Small intestine (tissue), 7 donors: ENCODE data around the gene NCAM1. TPM values are rescaled to one million over a fixed set of nuclear protein-coding genes. Genes with fewer than 3 reads are reported as not detected.

Experiments
- DNase-seq, 2 donors: peaks; one replicate each; pipeline versions ENCODE4 v3.0.0 to v3.0.0-alpha.2; 2013
- FAIRE-seq: peaks from 2 replicates; lab custom pipeline; 2012; peaks lifted over from hg19 to GRCh38; lab: Jason Lieb, UNC
- H3K27ac ChIP-seq, 3 donors: one replicate each; pipeline ENCODE4 v1.5.1; 2013; ENCODE audit warnings: low read length in 2 of 3, mild to moderate bottlenecking in 2 of 3, control low read depth in 1 of 3, inconsistent platforms in 1 of 3, low read depth in 1 of 3, moderate library complexity in 1 of 3
- H3K27me3 ChIP-seq, 3 donors: one replicate each; pipeline ENCODE4 v1.6.1; 2013; ENCODE audit warnings: low read length in 3 of 3, inconsistent platforms in 1 of 3; ENCODE audit not compliant: control insufficient read depth in 3 of 3, insufficient read depth in 3 of 3
- H3K36me3 ChIP-seq, 3 donors: one replicate each; pipeline ENCODE4 v1.6.1; 2013; ENCODE audit warnings: low read length in 3 of 3, inconsistent platforms in 1 of 3, low read depth in 1 of 3, mild to moderate bottlenecking in 1 of 3, moderate library complexity in 1 of 3; ENCODE audit not compliant: control insufficient read depth in 3 of 3, insufficient read depth in 2 of 3
- H3K4me1 ChIP-seq, 3 donors: one replicate each; pipeline ENCODE4 v1.6.1; 2013; ENCODE audit warnings: low read length in 2 of 3, inconsistent platforms in 1 of 3, low read depth in 1 of 3, mild to moderate bottlenecking in 1 of 3, moderate library complexity in 1 of 3; ENCODE audit not compliant: control insufficient read depth in 3 of 3, insufficient read depth in 2 of 3
- H3K4me3 ChIP-seq, 3 donors: one replicate each; pipeline ENCODE4 v1.5.1; 2013; ENCODE audit warnings: low read length in 3 of 3, control low read depth in 1 of 3, inconsistent platforms in 1 of 3, low read depth in 1 of 3, mild to moderate bottlenecking in 1 of 3, moderate library complexity in 1 of 3
- H3K9me3 ChIP-seq, 2 donors: one replicate each; pipeline ENCODE4 v1.6.1; 2013; ENCODE audit warnings: low read depth in 1 of 2, low read length in 1 of 2; ENCODE audit not compliant: control insufficient read depth in 2 of 2, insufficient read depth in 1 of 2
- WGBS, 3 donors: extraction: QIAGEN DNeasy Blood & Tissue Kit; methylation state at CpG; one replicate each; pipeline ENCODE4 v1.1.7; 2013; 5-methylcytosine and 5-hydroxymethylcytosine counted together
- polyA plus RNA-seq, 4 donors: library from polyadenylated mRNA; stranded (reverse) in 3 of 4; unstranded in 1 of 4; fragments of 200-250 nt in 3 of 4; fragments of 120-200 nt in 1 of 4; gene quantifications; one replicate each; pipeline versions ENCODE4 v1.2.1 to v1.2.3, GENCODE V29; 2013
- donor health status: healthy with polysubstance abuse.
- donor health status: control.
- donor health status: control.
- donor health status: Bipolar disorder and iron deficiency.
- donor health status: healthy.

NCAM1 gene
- polyA plus RNA-seq, 4 donors: 0.67 to 16.2 (median 9.1) TPM

- WGBS, 3 donors: 80 to 86% (median 85%) methylated on average over 10 of the region's 10 CpGs
- Histone ChIP-seq H3K27me3 (no peaks in the 10 kb centered on the region), H3K4me1 (no peaks in the 10 kb centered on the region), H3K9me3 (no peaks in the 10 kb centered on the region), H3K4me3 (no peak overlapping the region), H3K36me3 (peaks cover 0 to 7% (median 2%) of the 10 kb centered on the region in 3 donors), H3K27ac (no peak overlapping the region)
- DNase-seq: no peak
- no peak for FAIRE-seq
These were observed 300.7 kb downstream of the NCAM1 start for GRCh38 chr11:113261709-113262475.

GRCh38 chr11:113262594-113262993 is 301.4 kb downstream of the NCAM1 start:
- WGBS, 3 donors: 28 to 50% (median 48%) methylated on average over 2 of the region's 2 CpGs
- no peak overlapping the region for H3K4me3 ChIP-seq

GRCh38 chr11:113263458-113264259 is 302.4 kb downstream of the NCAM1 start:
- FAIRE-seq: no peak
- H3K27ac ChIP-seq: no peak overlapping the region
- H3K9me3 ChIP-seq: no peaks in the 10 kb centered on the region
- no peak overlapping the region for H3K4me3 ChIP-seq
- H3K4me1 ChIP-seq: no peaks in the 10 kb centered on the region
- DNase-seq: no peak
- H3K27me3 ChIP-seq: no peaks in the 10 kb centered on the region
- H3K36me3 ChIP-seq: peaks cover 0 to 8% (median 2%) of the 10 kb centered on the region in 3 donors
- 58 to 72% (median 62%) methylated on average over 9 of the region's 9 CpGs for WGBS, 3 donors

More at GRCh38 chr11:113262594-113262993, 301.4 kb downstream of the NCAM1 start:
- Histone ChIP-seq H3K27me3 (no peaks in the 10 kb centered on the region), H3K4me1 (no peaks in the 10 kb centered on the region), H3K36me3 (peaks cover 0 to 7% (median 2%) of the 10 kb centered on the region in 3 donors), H3K9me3 (no peaks in the 10 kb centered on the region), H3K27ac (no peak overlapping the region)
- no peak for FAIRE-seq
- DNase-seq: no peak

- no peak for FAIRE-seq
- H3K9me3 ChIP-seq: no peaks in the 10 kb centered on the region
- no peak overlapping the region for H3K4me3 ChIP-seq
- no peaks in the 10 kb centered on the region for H3K4me1 ChIP-seq
- peaks cover 0 to 11% (median 0%) of the 10 kb centered on the region in 3 donors for H3K36me3 ChIP-seq
- H3K27ac ChIP-seq: no peak overlapping the region
- 64 to 79% (median 77%) methylated on average over 2 of the region's 2 CpGs for WGBS, 3 donors
- no peaks in the 10 kb centered on the region for H3K27me3 ChIP-seq
- no peak for DNase-seq
These were observed 304.1 kb downstream of the NCAM1 start for GRCh38 chr11:113265362-113265761.

GRCh38 chr11:113267493-113267892 is 306.3 kb downstream of the NCAM1 start:
- no peak for DNase-seq
- H3K36me3 ChIP-seq: peaks cover 0 to 12% (median 0%) of the 10 kb centered on the region in 3 donors
- H3K27me3 ChIP-seq: no peaks in the 10 kb centered on the region
- H3K4me1 ChIP-seq: no peaks in the 10 kb centered on the region
- H3K9me3 ChIP-seq: no peaks in the 10 kb centered on the region
- H3K27ac ChIP-seq: no peak overlapping the region
- WGBS, 3 donors: 72 to 80% (median 72%) methylated on average over 7 of the region's 7 CpGs
- H3K4me3 ChIP-seq: no peak overlapping the region
- FAIRE-seq: no peak

- Histone ChIP-seq H3K27ac (no peak overlapping the region), H3K9me3 (no peaks in the 10 kb centered on the region), H3K4me1 (no peaks in the 10 kb centered on the region), H3K36me3 (peaks cover 0 to 10% (median 0%) of the 10 kb centered on the region in 3 donors), H3K4me3 (no peak overlapping the region), H3K27me3 (no peaks in the 10 kb centered on the region)
- no peak for DNase-seq
- WGBS, 3 donors: 89 to 96% (median 90%) methylated on average over 2 of the region's 2 CpGs
- no peak for FAIRE-seq
These were observed 307.9 kb downstream of the NCAM1 start for GRCh38 chr11:113269096-113269495.

GRCh38 chr11:113269636-113270035 is 308.4 kb downstream of the NCAM1 start:
- H3K27ac ChIP-seq: no peak overlapping the region
- no peaks in the 10 kb centered on the region for H3K27me3 ChIP-seq
- whole genome bisulfite sequencing, 3 donors: 65 to 83% (median 65%) methylated on average over 5 of the region's 5 CpGs
- H3K4me3 ChIP-seq: no peak overlapping the region
- peaks cover 0 to 10% (median 0%) of the 10 kb centered on the region in 3 donors for H3K36me3 ChIP-seq
- FAIRE-seq (no peak), DNase-seq (no peak)
- H3K9me3 ChIP-seq: no peaks in the 10 kb centered on the region
- H3K4me1 ChIP-seq: no peaks in the 10 kb centered on the region

- H3K36me3 ChIP-seq: peaks cover 0 to 10% (median 0%) of the 10 kb centered on the region in 3 donors
- DNase-seq (no peak), FAIRE-seq (no peak)
- 88 to 93% (median 91%) methylated on average over 13 of the region's 13 CpGs for WGBS, 3 donors
- H3K9me3 ChIP-seq: no peaks in the 10 kb centered on the region
- no peak overlapping the region for H3K4me3 ChIP-seq
- no peaks in the 10 kb centered on the region for H3K27me3 ChIP-seq
- no peak overlapping the region for H3K27ac ChIP-seq
- H3K4me1 ChIP-seq: no peaks in the 10 kb centered on the region
These were observed 308.9 kb downstream of the NCAM1 start for GRCh38 chr11:113270080-113270479.
